ENCODE measurements around the gene MCRIP1. TPM values are rescaled to one million over a fixed set of nuclear protein-coding genes. Genes with fewer than 3 reads are reported as not detected.

The MCRIP1 gene
- total RNA-seq, 1 experiment from 2014 or later = 38.5 TPM

- BruUV-seq (replicated peaks) = no TSS peak
- H3K4me1 Mint-ChIP-seq (ENCODE audit: low read depth, unreplicated experiment) = peaks cover 8% of the 10 kb centered on the region
- DNase-seq = no peak
- intact Hi-C loops (cut with micrococcal nuclease; ENCODE audit: unreplicated experiment) = no loop called here
- no peak for TF ChIP-seq CTCF (IDR thresholded peaks at IDR 0.05; ENCODE audit: unreplicated experiment)
- H3K4me3 Mint-ChIP-seq (ENCODE audit: low read depth, unreplicated experiment) = no peak overlapping the region
- peaks cover 6% of the 10 kb centered on the region for H3K36me3 Mint-ChIP-seq (ENCODE audit: insufficient read depth, unreplicated experiment)
- H3K9me3 Mint-ChIP-seq (ENCODE audit: low read depth, unreplicated experiment) = no peaks in the 10 kb centered on the region
- peaks cover 88% of the 10 kb centered on the region for H3K27me3 Mint-ChIP-seq (ENCODE audit: unreplicated experiment)
- H3K27ac Mint-ChIP-seq (ENCODE audit: unreplicated experiment) = no peak overlapping the region
- CTCF ChIA-PET = interaction anchor here (0.6 kb wide), 1 partner anchor 68 kb away, joined by 3 read pairs; no protein-coding TSS in a partner anchor
These were observed 30.0 kb downstream of the MCRIP1 start for GRCh38 chr17:81802856-81803643.

- peaks cover 79% of the 10 kb centered on the region for H3K27me3 Mint-ChIP-seq (ENCODE audit: unreplicated experiment)
- no peak overlapping the region for H3K4me3 Mint-ChIP-seq (ENCODE audit: low read depth, unreplicated experiment)
- CTCF ChIA-PET = interaction anchor here (0.6 kb wide), 1 partner anchor 67 kb away, joined by 3 read pairs; no protein-coding TSS in a partner anchor
- no peak overlapping the region for H3K27ac Mint-ChIP-seq (ENCODE audit: unreplicated experiment)
- DNase-seq = no peak
- H3K4me1 Mint-ChIP-seq (ENCODE audit: low read depth, unreplicated experiment) = peaks cover 8% of the 10 kb centered on the region
- no peak for TF ChIP-seq CTCF (IDR thresholded peaks at IDR 0.05; ENCODE audit: unreplicated experiment)
- BruUV-seq (replicated peaks) = no TSS peak
- intact Hi-C loops (cut with micrococcal nuclease; ENCODE audit: unreplicated experiment) = no loop called here
- H3K36me3 Mint-ChIP-seq (ENCODE audit: insufficient read depth, unreplicated experiment) = peaks cover 6% of the 10 kb centered on the region
- no peaks in the 10 kb centered on the region for H3K9me3 Mint-ChIP-seq (ENCODE audit: low read depth, unreplicated experiment)
These were observed 30.9 kb downstream of the MCRIP1 start for GRCh38 chr17:81802048-81802758.

- peaks cover 70% of the 10 kb centered on the region for H3K27me3 Mint-ChIP-seq (ENCODE audit: unreplicated experiment)
- CTCF ChIA-PET = no interaction called here
- intact Hi-C loops (cut with micrococcal nuclease; ENCODE audit: unreplicated experiment) = no loop called here
These were observed 31.8 kb downstream of the MCRIP1 start for GRCh38 chr17:81801327-81801726.

GRCh38 chr17:81794509-81794908, 38.6 kb downstream of the MCRIP1 start:
- intact Hi-C loops (cut with micrococcal nuclease; ENCODE audit: unreplicated experiment) = no loop called here
- no TSS peak for BruUV-seq (replicated peaks)
- no peak overlapping the region for H3K27ac Mint-ChIP-seq (ENCODE audit: unreplicated experiment)
- H3K4me3 Mint-ChIP-seq (ENCODE audit: low read depth, unreplicated experiment) = no peak overlapping the region
- no peaks in the 10 kb centered on the region for H3K36me3 Mint-ChIP-seq (ENCODE audit: insufficient read depth, unreplicated experiment)
- no peaks in the 10 kb centered on the region for H3K4me1 Mint-ChIP-seq (ENCODE audit: low read depth, unreplicated experiment)
- no peaks in the 10 kb centered on the region for H3K9me3 Mint-ChIP-seq (ENCODE audit: low read depth, unreplicated experiment)
- TF ChIP-seq CTCF (IDR thresholded peaks at IDR 0.05; ENCODE audit: unreplicated experiment) = no peak
- CTCF ChIA-PET = interaction anchor here (0.8 kb wide), 1 partner anchor 59 kb away, joined by 3 read pairs; no protein-coding TSS in a partner anchor
- H3K27me3 Mint-ChIP-seq (ENCODE audit: unreplicated experiment) = peaks cover 7% of the 10 kb centered on the region
- DNase-seq = no peak

More at GRCh38 chr17:81801327-81801726, 31.8 kb downstream of the MCRIP1 start:
- Mint-ChIP-seq H3K4me3 (ENCODE audit: low read depth, unreplicated experiment) (no peak overlapping the region), H3K27ac (ENCODE audit: unreplicated experiment) (no peak overlapping the region), H3K36me3 (ENCODE audit: insufficient read depth, unreplicated experiment) (peaks cover 6% of the 10 kb centered on the region), H3K4me1 (ENCODE audit: low read depth, unreplicated experiment) (peaks cover 8% of the 10 kb centered on the region), H3K9me3 (ENCODE audit: low read depth, unreplicated experiment) (no peaks in the 10 kb centered on the region)
- no TSS peak for BruUV-seq (replicated peaks)
- no peak for TF ChIP-seq CTCF (IDR thresholded peaks at IDR 0.05; ENCODE audit: unreplicated experiment)
- DNase-seq = no peak
